CD4-positive, CD25-positive, alpha-beta regulatory T cell (primary cell): ENCODE results near the gene DLGAP4. TPM values are rescaled to one million over a fixed set of nuclear protein-coding genes. Genes with fewer than 3 reads are reported as not detected.

Source experiments
- ATAC-seq, 2 donors: fragments of 150-1000 bp; cut with Tn5 transposase; one replicate each; pipeline ENCODE4 v1.10.0; 2021; ENCODE audit warnings: low read depth in 2 of 2, moderate number of reproducible peaks in 2 of 2, moderate library complexity in 1 of 2
- DNase-seq, 3 donors: peaks; one replicate each; pipeline versions ENCODE4 v3.0.0 to v3.0.0-alpha.2; 2012 to 2022; ENCODE audit warnings: mixed read lengths in 1 of 3
- H3K27ac ChIP-seq: one replicate; pipeline ENCODE4 v1.7.0; 2013; ENCODE audit warnings: mild to moderate bottlenecking, low read length; ENCODE audit not compliant: insufficient read depth, poor library complexity, severe bottlenecking
- H3K27me3 ChIP-seq: one replicate; pipeline ENCODE4 v1.7.0; 2013; ENCODE audit warnings: low read length; ENCODE audit not compliant: control insufficient read depth, insufficient read depth
- H3K36me3 ChIP-seq: one replicate; pipeline ENCODE4 v1.7.0; 2013; ENCODE audit warnings: mild to moderate bottlenecking, low read length, moderate library complexity; ENCODE audit not compliant: control insufficient read depth, insufficient read depth
- H3K4me1 ChIP-seq: 2 replicates; pipeline ENCODE4 v1.7.0; 2013; ENCODE audit warnings: mild to moderate bottlenecking, low read length; ENCODE audit not compliant: insufficient read depth, control insufficient read depth, poor library complexity, severe bottlenecking
- H3K4me3 ChIP-seq: one replicate; pipeline ENCODE4 v1.7.0; 2013; ENCODE audit warnings: low read depth, mild to moderate bottlenecking, low read length, moderate library complexity
- H3K9me3 ChIP-seq, 2 experiments: 1 replicate in 1 of 2; 2 replicates in 1 of 2; pipeline ENCODE4 v1.7.0; 2013; ENCODE audit warnings: low read length in 2 of 2, mild to moderate bottlenecking in 1 of 2, moderate library complexity in 1 of 2; ENCODE audit not compliant: control insufficient read depth in 2 of 2
- H3K27ac Mint-ChIP-seq, 3 donors: one replicate each; pipeline ENCODE4 v1.8.0; 2020 to 2022; ENCODE audit warnings: mild to moderate bottlenecking in 3 of 3, mixed read lengths in 3 of 3, moderate library complexity in 2 of 3
- H3K27me3 Mint-ChIP-seq: one replicate; pipeline ENCODE4 v1.8.0; 2022; ENCODE audit warnings: mild to moderate bottlenecking, mixed read lengths
- H3K36me3 Mint-ChIP-seq: one replicate; pipeline ENCODE4 v1.8.0; 2020; ENCODE audit warnings: mixed read lengths
- H3K4me1 Mint-ChIP-seq, 4 donors: one replicate each; pipeline ENCODE4 v1.8.0; 2020 to 2022; ENCODE audit warnings: mixed read lengths in 4 of 4, mild to moderate bottlenecking in 1 of 4
- H3K4me3 Mint-ChIP-seq, 4 donors: one replicate each; pipeline ENCODE4 v1.8.0; 2020 to 2022; ENCODE audit warnings: mild to moderate bottlenecking in 4 of 4, mixed read lengths in 4 of 4, moderate library complexity in 3 of 4
- H3K9me3 Mint-ChIP-seq, 7 donors: one replicate each; pipeline ENCODE4 v1.8.0; 2020 to 2022; ENCODE audit warnings: mixed read lengths in 7 of 7, mild to moderate bottlenecking in 3 of 7, moderate library complexity in 2 of 7
- polyA plus RNA-seq, 4 donors: library from polyadenylated mRNA; unstranded; fragments of 300-500 nt; fragmentation: Illumina TruSeq; gene quantifications; one replicate each; pipeline ENCODE4 v1.2.3, GENCODE V29; 2021
- total RNA-seq: library from RNA; stranded (reverse); gene quantifications from one replicate; pipeline ENCODE4 v1.2.3, GENCODE V29; 2022

DLGAP4 gene
- total and polyA plus RNA-seq, 5 donors from 2014 or later: 10.8 to 43.5 (median 14.7) TPM

DNA sequence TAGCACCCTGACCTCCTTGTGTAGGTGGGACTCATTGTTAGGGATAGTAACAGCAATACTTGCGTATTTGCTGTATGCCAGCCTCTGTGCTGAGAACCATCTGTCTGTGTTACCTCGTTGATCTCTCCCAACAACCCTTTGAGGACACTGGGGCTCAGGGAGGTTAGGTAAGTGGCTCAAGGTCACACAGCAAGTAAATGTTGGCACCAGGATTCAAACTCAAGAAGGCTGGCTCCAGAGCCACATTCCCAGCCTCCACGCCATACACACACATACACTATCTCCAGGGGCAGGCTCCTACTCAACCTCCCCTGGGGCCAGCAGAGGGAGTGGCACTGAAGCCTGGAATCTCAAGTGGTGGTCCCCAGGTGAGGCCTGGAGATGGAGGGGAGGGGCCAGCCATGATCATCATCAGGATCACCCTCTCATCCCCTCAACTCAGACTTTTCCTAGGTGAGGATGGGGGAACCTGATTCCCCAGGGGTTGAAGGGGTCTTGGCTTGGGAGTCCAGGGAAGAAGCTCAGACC is 109.4 kb downstream of the DLGAP4 start:
- ATAC-seq (no peak), DNase-seq (no peak)
- no peaks in the 10 kb centered on the region for H3K27me3 ChIP-seq
- H3K27ac Mint-ChIP-seq: no peak overlapping the region
- H3K27me3 Mint-ChIP-seq: peaks cover 21% of the 10 kb centered on the region
- H3K4me1 Mint-ChIP-seq: no peaks in the 10 kb centered on the region
- H3K36me3 ChIP-seq: no peaks in the 10 kb centered on the region
- no peak overlapping the region for H3K4me3 ChIP-seq
- peaks cover 3% of the 10 kb centered on the region for H3K36me3 Mint-ChIP-seq
- H3K4me1 ChIP-seq: no peaks in the 10 kb centered on the region
- no peaks in the 10 kb centered on the region for H3K9me3 ChIP-seq
- no peak overlapping the region for H3K4me3 Mint-ChIP-seq
- peaks cover 0 to 1% (median 0%) of the 10 kb centered on the region in 7 donors for H3K9me3 Mint-ChIP-seq
- no peak overlapping the region for H3K27ac ChIP-seq

DNA sequence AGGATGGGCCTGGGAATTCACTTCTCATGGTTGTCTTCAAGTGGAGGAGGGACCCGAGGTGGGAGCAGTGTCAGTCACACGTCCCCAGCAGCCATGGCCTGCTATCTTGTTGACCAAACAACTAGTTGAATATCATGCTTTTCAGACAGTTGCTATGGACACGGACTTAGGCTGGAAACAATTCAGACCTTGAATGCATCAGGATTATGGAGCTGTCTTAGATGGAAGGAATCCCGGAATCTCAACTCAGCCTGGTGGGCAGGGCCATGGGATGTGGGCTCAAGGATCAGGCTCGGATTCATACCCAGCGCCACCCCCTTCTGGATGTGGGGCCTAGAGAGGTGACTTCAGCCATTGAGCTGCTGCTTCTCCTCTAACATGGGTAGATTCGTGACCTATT is 112.6 kb downstream of the DLGAP4 start:
- no peak overlapping the region for H3K4me3 Mint-ChIP-seq
- ATAC-seq (no peak), DNase-seq (no peak)
- no peak overlapping the region for H3K27ac ChIP-seq
- H3K9me3 Mint-ChIP-seq: peaks cover 0 to 4% (median 0%) of the 10 kb centered on the region in 7 donors
- H3K9me3 ChIP-seq: no peaks in the 10 kb centered on the region
- no peaks in the 10 kb centered on the region for H3K4me1 Mint-ChIP-seq
- H3K36me3 ChIP-seq: no peaks in the 10 kb centered on the region
- peaks cover 3% of the 10 kb centered on the region for H3K36me3 Mint-ChIP-seq
- H3K27me3 ChIP-seq: no peaks in the 10 kb centered on the region
- H3K4me3 ChIP-seq: no peak overlapping the region
- H3K27me3 Mint-ChIP-seq: peaks cover 10% of the 10 kb centered on the region
- H3K4me1 ChIP-seq: no peaks in the 10 kb centered on the region
- H3K27ac Mint-ChIP-seq: no peak overlapping the region

- Histone ChIP-seq H3K27ac (no peak overlapping the region), H3K4me3 (no peak overlapping the region), H3K36me3 (no peaks in the 10 kb centered on the region), H3K27me3 (no peaks in the 10 kb centered on the region), H3K4me1 (no peaks in the 10 kb centered on the region), H3K9me3 (no peaks in the 10 kb centered on the region)
- DNase-seq: no peak
- peaks cover 0 to 4% (median 0%) of the 10 kb centered on the region in 7 donors for H3K9me3 Mint-ChIP-seq
- H3K27me3 Mint-ChIP-seq: peaks cover 7% of the 10 kb centered on the region
- H3K4me3 Mint-ChIP-seq: no peak overlapping the region
- no peak overlapping the region for H3K27ac Mint-ChIP-seq
- H3K36me3 Mint-ChIP-seq: peaks cover 3% of the 10 kb centered on the region
- ATAC-seq: no peak
- no peaks in the 10 kb centered on the region for H3K4me1 Mint-ChIP-seq
Observed at GRCh38 chr20:36421641-36422040, 115.5 kb downstream of the DLGAP4 start.

DNA sequence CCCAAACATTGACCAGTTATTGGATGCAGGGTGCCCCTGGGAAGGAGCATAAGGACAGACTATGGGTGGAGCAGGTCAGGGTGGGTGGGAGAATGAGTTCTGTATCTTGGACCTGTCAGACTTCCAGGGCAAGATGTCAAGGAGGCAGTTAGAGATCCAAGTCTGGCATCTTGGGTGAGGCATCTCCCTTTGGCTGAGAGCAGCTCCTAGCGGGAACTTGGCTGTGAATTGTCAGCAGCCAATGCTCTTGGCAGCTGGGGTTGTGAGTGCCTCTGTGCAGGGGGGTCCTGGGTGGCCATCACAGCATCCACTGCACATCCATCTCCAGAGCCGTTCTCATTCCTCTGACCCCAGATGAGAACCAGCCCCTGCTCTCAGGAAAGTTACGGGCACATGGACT is 118.2 kb downstream of the DLGAP4 start:
- Histone ChIP-seq H3K9me3 (no peaks in the 10 kb centered on the region), H3K27me3 (no peaks in the 10 kb centered on the region), H3K27ac (no peak overlapping the region), H3K4me1 (no peaks in the 10 kb centered on the region), H3K36me3 (no peaks in the 10 kb centered on the region), H3K4me3 (no peak overlapping the region)
- DNase-seq (no peak), ATAC-seq (no peak)
- Mint-ChIP-seq H3K27ac (no peak overlapping the region), H3K27me3 (no peaks in the 10 kb centered on the region), H3K4me1 (no peaks in the 10 kb centered on the region), H3K9me3 (peaks cover 0 to 2% (median 0%) of the 10 kb centered on the region in 7 donors), H3K36me3 (no peaks in the 10 kb centered on the region), H3K4me3 (no peak overlapping the region)

DNA sequence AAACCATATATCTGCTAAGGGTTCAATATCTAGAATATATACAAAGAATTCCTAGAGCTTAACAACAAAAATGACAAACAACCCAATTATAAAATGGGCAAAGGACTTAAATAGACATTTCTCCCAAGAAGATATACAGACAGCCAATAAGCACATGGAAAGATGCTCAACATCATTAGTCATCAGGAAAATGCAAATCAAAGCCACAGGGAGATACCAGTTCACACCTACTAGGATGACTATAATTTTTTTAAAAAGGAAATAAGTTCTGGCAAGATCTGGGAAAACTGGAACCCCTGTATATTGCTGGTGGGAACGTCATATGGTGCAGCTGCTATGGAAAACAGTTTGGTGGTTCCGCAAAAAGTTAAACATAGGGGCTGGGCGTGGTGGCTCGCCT is 119.0 kb downstream of the DLGAP4 start:
- H3K4me3 Mint-ChIP-seq: no peak overlapping the region
- no peaks in the 10 kb centered on the region for H3K9me3 ChIP-seq
- H3K4me1 Mint-ChIP-seq: no peaks in the 10 kb centered on the region
- no peaks in the 10 kb centered on the region for H3K36me3 ChIP-seq
- no peak for ATAC-seq
- no peaks in the 10 kb centered on the region for H3K4me1 ChIP-seq
- H3K36me3 Mint-ChIP-seq: no peaks in the 10 kb centered on the region
- H3K4me3 ChIP-seq: no peak overlapping the region
- H3K27ac ChIP-seq: no peak overlapping the region
- DNase-seq: no peak
- H3K9me3 Mint-ChIP-seq: peaks cover 0 to 2% (median 0%) of the 10 kb centered on the region in 7 donors
- no peak overlapping the region for H3K27ac Mint-ChIP-seq
- H3K27me3 ChIP-seq: no peaks in the 10 kb centered on the region
- no peaks in the 10 kb centered on the region for H3K27me3 Mint-ChIP-seq

- Histone ChIP-seq H3K27ac (no peak overlapping the region), H3K36me3 (no peaks in the 10 kb centered on the region), H3K4me3 (no peak overlapping the region), H3K4me1 (peaks cover 3% of the 10 kb centered on the region), H3K27me3 (no peaks in the 10 kb centered on the region), H3K9me3 (no peaks in the 10 kb centered on the region)
- Mint-ChIP-seq H3K27ac (no peak overlapping the region), H3K4me3 (no peak overlapping the region), H3K27me3 (no peaks in the 10 kb centered on the region), H3K4me1 (peaks cover 0 to 2% (median under 1%) of the 10 kb centered on the region in 4 donors), H3K36me3 (no peaks in the 10 kb centered on the region), H3K9me3 (peaks cover 0 to 1% (median 0%) of the 10 kb centered on the region in 7 donors)
- ATAC-seq (no peak), DNase-seq (no peak)
Observed at GRCh38 chr20:36431604-36432003, 125.5 kb downstream of the DLGAP4 start.

DNA sequence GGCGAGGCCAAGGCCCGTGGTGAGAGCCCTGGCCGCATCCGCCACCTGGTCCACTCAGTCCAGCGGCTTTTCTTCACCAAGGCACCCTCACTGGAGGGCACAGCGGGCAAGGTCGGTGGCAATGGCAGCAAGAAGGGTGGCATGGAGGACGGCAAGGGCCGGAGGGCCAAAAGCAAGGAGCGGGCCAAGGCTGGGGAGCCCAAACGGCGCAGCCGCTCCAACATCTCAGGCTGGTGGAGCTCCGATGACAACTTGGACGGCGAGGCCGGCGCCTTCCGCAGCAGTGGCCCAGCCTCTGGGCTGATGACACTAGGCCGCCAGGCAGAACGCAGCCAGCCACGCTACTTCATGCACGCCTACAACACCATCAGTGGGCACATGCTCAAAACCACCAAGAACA is 126.0 kb downstream of the DLGAP4 start:
- no peak overlapping the region for H3K4me3 ChIP-seq
- no peak overlapping the region for H3K27ac Mint-ChIP-seq

GRCh38 chr20:36434383-36434782 is 128.2 kb downstream of the DLGAP4 start:
- ATAC-seq: no peak
- H3K4me1 Mint-ChIP-seq: peaks cover 0 to 5% (median under 1%) of the 10 kb centered on the region in 4 donors

More for the DNA sequence above, 126.0 kb downstream of the DLGAP4 start:
- H3K27me3 ChIP-seq: no peaks in the 10 kb centered on the region
- DNase-seq (no peak), ATAC-seq (no peak)
- Mint-ChIP-seq H3K9me3 (peaks cover 0 to 1% (median 0%) of the 10 kb centered on the region in 7 donors), H3K4me3 (no peak overlapping the region), H3K27me3 (no peaks in the 10 kb centered on the region), H3K36me3 (no peaks in the 10 kb centered on the region), H3K4me1 (peaks cover 0 to 5% (median under 1%) of the 10 kb centered on the region in 4 donors)
- H3K36me3 ChIP-seq: no peaks in the 10 kb centered on the region
- H3K27ac ChIP-seq: no peak overlapping the region
- peaks cover 3% of the 10 kb centered on the region for H3K4me1 ChIP-seq
- no peaks in the 10 kb centered on the region for H3K9me3 ChIP-seq

More at GRCh38 chr20:36434383-36434782, 128.2 kb downstream of the DLGAP4 start:
- Histone ChIP-seq H3K4me1 (peaks cover 3% of the 10 kb centered on the region), H3K36me3 (no peaks in the 10 kb centered on the region), H3K4me3 (no peak overlapping the region), H3K9me3 (no peaks in the 10 kb centered on the region), H3K27ac (no peak overlapping the region), H3K27me3 (no peaks in the 10 kb centered on the region)
- Mint-ChIP-seq H3K9me3 (peaks cover 0 to 1% (median 0%) of the 10 kb centered on the region in 7 donors), H3K36me3 (no peaks in the 10 kb centered on the region), H3K27me3 (no peaks in the 10 kb centered on the region), H3K27ac (no peak overlapping the region), H3K4me3 (peak overlapping the region in 2 of 4 donors; percentile 16 to 49)
- DNase-seq: no peak
